NCI-H510A treated with DMSO at 0.1 percent for 48 hours (cell line): ENCODE data around the gene PPDPF.

ENCODE experiments used
- DNase-seq: peaks from one replicate; lab custom pipeline; 2025; lab: John Stamatoyannopoulos, UW

The PPDPF gene

GRCh38 chr20:63487781-63488241 lies 32.8 kb upstream of the PPDPF start:
- no peak for DNase-seq

GRCh38 chr20:63488315-63489251 lies 32.0 kb upstream of the PPDPF start:
- DNase-seq: no peak

- no peak for DNase-seq
Observed at GRCh38 chr20:63490416-63490815, 30.1 kb upstream of the PPDPF start.

DNA sequence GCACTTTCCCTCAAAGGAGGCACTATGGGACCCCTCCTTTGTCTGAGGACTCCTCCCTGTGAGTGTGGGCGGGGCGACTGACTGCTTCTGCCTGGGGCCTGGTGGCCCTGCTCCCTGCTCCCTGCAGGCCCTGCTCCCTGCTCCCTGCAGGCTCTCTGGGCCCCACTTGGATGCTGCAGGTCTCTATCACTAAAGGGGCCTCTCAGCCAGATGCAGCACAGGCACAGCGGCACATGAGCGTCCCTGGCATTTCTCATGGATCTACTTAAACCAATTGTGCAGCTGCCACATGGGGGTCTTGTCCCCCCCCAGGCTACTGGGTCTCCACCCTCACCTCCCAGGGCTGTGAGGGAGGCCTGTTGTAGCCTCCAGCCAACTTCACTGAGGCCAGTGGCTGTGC lies 29.5 kb upstream of the PPDPF start:
- no peak for DNase-seq

DNA sequence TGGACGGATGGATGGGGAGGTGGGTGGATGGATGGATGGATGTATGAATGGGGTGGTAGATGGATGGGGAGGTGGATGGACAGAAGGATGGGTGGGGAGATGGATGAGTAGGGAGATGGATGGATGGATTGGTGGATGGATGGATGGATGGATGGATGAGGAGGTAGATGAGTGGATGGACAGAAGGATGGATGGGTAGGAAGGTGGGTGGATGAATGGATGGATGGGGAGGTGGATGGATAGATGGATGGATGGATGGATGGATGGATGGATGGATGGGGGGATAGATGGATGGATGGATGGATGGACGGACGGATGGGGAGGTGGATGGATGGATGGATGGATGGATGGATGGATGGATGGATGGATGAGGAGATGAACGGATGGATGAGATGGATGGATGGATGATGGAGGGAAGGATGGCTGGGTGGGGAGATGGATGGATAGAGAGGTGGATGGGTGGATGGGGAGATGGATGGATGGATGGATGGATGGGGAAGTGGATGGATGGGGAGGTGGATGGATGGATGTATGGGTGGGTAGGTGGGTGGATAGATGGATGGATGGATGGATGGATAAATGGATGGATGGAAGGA lies 28.8 kb upstream of the PPDPF start:
- DNase-seq: no peak

- DNase-seq: no peak
Observed at GRCh38 chr20:63492518-63492917, 28.0 kb upstream of the PPDPF start.

GRCh38 chr20:63492982-63493381 lies 27.6 kb upstream of the PPDPF start:
- no peak for DNase-seq

GRCh38 chr20:63493563-63494020 lies 27.0 kb upstream of the PPDPF start:
- no peak for DNase-seq

- DNase-seq: no peak
Observed at GRCh38 chr20:63494084-63494419, 26.5 kb upstream of the PPDPF start.

DNA sequence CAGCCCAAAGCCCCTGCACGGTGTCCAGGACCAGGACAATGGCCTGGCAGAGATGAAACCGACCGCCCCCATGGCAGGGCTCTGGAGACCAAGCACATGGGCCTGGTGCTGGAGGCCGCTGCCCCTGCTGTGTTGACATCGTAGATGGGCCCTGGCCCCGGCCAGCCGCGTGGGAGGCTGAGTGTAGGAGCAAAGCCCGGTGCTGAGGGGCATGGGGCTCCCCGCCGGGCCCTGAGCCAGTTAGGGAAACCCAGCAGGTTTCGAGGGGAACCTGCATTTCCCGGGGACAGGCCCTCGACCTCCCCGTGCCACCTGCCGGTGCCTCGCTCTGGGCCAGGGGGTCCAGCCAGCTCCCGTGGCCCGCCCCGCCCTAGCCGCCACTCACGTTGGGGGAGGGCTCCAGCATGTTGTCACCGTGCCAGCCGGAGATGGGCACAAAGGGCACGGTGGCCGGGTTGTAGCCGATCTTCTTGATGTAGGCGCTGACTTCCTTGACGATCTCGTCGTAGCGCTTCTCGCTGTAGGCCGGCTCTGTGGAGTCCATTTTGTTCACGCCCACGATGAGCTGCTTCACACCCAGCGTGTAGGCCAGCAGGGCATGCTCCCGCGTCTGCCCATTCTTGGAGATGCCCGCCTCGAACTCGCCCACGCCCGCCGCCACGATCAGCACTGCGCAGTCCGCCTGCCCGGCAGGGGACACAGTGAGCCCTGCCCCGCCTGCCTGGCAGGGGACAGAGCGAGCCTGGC lies 26.0 kb upstream of the PPDPF start:
- no peak for DNase-seq

DNA sequence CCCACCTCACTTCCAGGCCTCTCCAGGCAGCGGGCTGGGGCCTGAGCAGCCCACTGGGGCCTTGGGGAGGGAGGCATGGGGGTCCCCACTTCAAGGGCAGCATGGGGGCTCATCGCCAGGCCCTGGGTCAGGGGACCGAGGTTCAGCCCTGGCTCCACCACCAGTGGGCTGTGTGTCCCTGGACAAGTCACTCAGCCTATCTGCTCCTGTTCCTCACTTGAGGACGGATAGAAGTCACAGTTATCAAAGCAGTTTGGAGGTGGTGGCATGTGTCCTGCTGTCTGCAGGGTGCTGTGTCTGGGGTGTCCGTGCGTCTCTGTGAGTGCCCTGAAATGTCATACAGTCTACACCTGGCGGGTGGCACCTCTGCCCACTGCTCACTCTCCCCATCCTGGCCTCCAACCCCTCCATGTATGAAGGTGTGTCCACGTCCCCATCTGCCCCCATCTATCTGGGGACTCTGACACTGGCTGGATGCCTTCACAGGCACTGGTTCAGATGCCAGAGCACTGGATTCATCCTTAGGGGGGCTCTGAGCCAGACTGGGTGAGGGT lies 25.3 kb upstream of the PPDPF start:
- no peak for DNase-seq

- no peak for DNase-seq
Observed at GRCh38 chr20:63495741-63496595, 24.6 kb upstream of the PPDPF start.

DNA sequence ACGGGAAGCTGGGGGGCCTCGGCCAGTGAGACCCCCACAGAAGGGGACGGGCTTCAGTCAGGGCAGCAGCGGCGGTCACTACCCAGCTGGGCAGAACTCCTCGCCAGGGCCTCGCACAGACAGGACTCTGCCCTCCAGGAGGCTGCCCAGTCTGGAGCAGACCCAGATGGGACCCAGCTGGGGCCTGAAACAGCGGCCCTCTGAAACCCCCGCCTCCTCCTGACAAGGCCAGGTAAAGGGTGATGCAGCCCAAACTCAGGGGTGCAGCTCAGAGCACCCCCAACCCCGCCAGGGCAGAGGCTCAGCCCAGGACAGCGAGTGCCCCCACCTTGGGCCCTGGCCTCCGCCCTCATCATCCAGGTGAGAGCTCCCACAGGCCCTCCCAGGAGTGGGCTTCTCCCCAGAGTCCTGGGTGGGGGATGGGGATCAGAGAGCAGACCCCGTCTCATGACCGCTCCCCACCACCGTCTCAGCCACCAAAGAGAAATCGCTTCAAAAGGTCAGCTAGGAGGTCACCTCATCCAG lies 23.9 kb upstream of the PPDPF start:
- DNase-seq: no peak

DNA sequence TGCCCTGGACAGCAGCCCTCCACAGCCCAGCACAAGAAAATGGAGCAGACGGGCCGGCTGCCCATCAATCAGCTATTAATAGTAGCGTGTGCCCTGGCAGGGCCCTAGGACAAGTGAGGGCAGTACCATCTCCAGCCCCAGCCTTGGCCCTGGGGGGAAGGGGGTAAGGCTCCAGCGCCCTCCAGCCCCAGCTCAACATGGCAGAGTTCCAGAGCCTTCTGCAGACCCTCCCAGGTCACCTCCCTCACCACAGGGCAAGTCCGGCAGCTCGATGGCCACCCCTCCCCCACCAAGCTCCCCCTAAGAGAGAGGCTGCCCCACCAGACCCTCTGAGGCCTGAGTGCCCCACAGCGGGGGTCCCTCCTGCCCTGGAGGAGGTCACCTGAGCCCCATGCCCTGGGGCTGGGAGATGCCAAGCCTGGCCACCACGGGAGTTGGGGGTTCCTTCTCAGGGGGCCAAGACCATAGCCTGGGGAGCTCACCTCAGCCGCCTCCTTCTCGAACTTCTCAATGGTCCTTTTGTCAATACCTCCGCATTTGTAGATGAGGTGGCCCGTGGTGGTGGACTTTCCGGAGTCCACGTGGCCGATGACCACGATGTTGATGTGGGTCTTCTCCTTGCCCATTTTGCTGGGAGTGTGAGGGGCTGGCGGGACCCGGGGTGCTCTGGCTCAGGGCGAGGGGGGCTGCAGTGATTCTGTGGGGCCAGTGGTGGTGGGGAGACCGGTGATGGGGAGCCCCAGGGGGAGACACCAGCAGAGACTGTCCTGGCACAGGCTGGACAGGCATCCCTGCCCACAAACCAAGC lies 23.2 kb upstream of the PPDPF start:
- no peak for DNase-seq

- no peak for DNase-seq
Observed at GRCh38 chr20:63497946-63498935, 22.3 kb upstream of the PPDPF start.

DNA sequence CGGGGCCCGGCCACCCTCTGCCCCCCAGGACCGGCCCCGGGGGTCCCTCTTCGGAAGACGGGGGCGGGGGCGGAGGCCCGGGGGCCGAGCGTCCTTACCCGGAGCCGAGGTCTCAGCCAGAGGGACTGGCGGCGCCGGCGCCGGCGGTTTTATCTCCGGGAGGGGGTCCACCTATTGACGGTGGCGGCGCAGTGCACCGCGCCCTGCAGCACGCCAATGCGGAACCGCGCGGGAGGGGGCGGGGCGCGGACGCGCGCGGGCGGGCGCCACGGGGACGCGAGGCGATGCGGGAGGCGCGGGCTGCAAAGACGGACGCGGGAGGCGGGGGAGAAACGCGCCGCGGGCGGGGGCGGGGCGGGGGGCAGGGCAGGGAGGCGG lies 21.6 kb upstream of the PPDPF start, which contains the start of gene EEF1A2:
Gene EEF1A2 (minus strand): TSS at position 124 of the 378 bp plus-strand sequence. CDS start 1,320 bp downstream, outside the sequence.
- no peak for DNase-seq

- DNase-seq: no peak
Observed at GRCh38 chr20:63499338-63499969, 21.1 kb upstream of the PPDPF start.

DNA sequence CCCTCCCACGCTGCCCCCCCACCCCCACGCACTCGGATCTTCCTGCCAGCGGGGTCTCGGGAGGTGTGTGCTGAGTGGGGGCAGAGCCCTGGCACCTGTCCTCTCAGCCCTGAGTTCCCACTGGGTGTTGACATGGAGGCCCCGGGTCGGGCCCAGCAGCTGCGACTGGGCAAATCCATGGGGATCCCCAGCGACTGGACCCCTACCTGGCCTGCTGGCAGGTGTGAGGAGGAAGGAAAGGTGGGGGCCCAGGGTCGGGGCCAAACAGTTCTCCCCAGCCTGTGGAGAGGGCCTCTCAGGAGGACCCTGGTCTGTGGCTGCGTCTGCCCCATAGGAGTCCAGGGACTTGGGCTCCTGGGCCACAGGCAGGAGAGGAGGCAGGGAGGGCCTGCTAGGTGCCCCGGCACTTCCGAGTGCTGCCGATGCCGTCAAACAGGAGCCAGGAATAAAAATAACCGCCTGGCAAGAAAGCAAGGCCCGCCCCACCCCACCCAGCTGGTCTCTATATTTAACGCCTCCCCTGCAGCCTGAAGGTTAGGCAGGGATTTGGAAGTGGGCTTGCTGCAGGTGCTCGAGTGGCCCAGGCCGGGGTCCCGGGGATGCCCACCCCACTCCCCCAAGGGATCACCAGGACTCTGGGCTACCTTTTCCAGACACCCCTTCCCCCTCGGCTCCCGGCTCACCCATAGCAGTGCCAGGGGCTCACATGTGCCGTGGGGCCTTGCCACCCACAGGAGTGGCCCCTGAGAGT lies 20.2 kb upstream of the PPDPF start:
- no peak for DNase-seq
